ENCODE results near the gene C2orf78. TPM values are rescaled to one million over a fixed set of nuclear protein-coding genes. Genes with fewer than 3 reads are reported as not detected.

Gene C2orf78
- total RNA-seq, 2 experiments from 2014 or later = not detected

DNA sequence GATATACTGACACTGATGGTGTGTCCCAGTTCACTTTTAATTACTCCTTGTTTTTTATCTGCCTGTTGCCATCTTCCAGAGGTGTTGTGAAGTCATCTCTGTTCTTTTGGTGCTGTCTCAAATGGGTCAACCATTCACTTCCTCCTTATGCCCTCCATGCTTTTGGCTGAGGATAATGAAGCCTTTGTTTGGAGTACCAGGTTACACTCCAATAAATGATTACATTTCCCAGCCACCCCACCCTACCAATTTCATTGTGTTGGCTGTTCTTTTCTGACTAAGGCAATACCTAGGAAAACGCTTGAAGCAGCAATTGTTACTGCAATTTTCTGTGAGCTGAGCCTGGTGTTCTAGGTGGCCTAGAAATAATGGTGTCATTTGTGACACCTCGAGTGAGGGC is 79.0 kb downstream of the C2orf78 start:
- ChIA-PET CTCF (no interaction called here), POLR2A (no interaction called here)
- no peaks in the 10 kb centered on the region for H3K9me3 ChIP-seq (ENCODE audit: control insufficient read depth in 1 of 2, insufficient read depth in 1 of 2, low read length in 2 of 2)
- H3K36me3 ChIP-seq (ENCODE audit: insufficient read depth, low read length) = peaks cover 82% of the 10 kb centered on the region
- no peak for ATAC-seq (ENCODE audit: poor library complexity)
- H3K9me3 Mint-ChIP-seq = no peaks in the 10 kb centered on the region
- no peaks in the 10 kb centered on the region for H3K4me1 ChIP-seq (ENCODE audit: insufficient read depth, low read length)
- no peak for DNase-seq
- peaks cover 51% of the 10 kb centered on the region for H3K36me3 Mint-ChIP-seq (ENCODE audit: low read depth)
- intact Hi-C loops (cut with DNase I, micrococcal nuclease) = no loop called here
- H3K27me3 Mint-ChIP-seq = no peaks in the 10 kb centered on the region
- no peak overlapping the region for H3K27ac Mint-ChIP-seq
- H3K4me3 ChIP-seq (ENCODE audit: low read length) = no peak overlapping the region
- no peak overlapping the region for H3K4me3 Mint-ChIP-seq
- H3K27ac ChIP-seq (ENCODE audit: low read depth in 1 of 2, low read length in 2 of 2) = no peak overlapping the region
- no peaks in the 10 kb centered on the region for H3K4me1 Mint-ChIP-seq (ENCODE audit: low read depth)
- H3K27me3 ChIP-seq (ENCODE audit: control insufficient read depth in 1 of 2, insufficient read depth in 2 of 2, low read length in 2 of 2) = no peaks in the 10 kb centered on the region
- TF ChIP-seq, protein P1, sequence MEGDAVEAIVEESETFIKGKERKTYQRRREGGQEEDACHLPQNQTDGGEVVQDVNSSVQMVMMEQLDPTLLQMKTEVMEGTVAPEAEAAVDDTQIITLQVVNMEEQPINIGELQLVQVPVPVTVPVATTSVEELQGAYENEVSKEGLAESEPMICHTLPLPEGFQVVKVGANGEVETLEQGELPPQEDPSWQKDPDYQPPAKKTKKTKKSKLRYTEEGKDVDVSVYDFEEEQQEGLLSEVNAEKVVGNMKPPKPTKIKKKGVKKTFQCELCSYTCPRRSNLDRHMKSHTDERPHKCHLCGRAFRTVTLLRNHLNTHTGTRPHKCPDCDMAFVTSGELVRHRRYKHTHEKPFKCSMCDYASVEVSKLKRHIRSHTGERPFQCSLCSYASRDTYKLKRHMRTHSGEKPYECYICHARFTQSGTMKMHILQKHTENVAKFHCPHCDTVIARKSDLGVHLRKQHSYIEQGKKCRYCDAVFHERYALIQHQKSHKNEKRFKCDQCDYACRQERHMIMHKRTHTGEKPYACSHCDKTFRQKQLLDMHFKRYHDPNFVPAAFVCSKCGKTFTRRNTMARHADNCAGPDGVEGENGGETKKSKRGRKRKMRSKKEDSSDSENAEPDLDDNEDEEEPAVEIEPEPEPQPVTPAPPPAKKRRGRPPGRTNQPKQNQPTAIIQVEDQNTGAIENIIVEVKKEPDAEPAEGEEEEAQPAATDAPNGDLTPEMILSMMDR (IDR thresholded peaks at IDR 0.05) = no peak

Other genes with a start within 250 kb of the C2orf78 start
- not detected for gene NAT8, start 141.8 kb upstream of the C2orf78 start, total RNA-seq
- 10 to 100 TPM; 16.1 to 18.2 TPM for gene TPRKB, start 46.8 kb upstream of the C2orf78 start, total RNA-seq
- gene DUSP11, start 4.1 kb upstream of the C2orf78 start, total RNA-seq = 10 to 100 TPM; 57.1 to 61.5 TPM
- 10 to 100 TPM; 11.3 to 13.8 TPM for gene STAMBP, start 44.8 kb downstream of the C2orf78 start, total RNA-seq
- gene ACTG2, start 108.8 kb downstream of the C2orf78 start, total RNA-seq = not detected
- gene DGUOK, start 142.7 kb downstream of the C2orf78 start, total RNA-seq = 10 to 100 TPM; 30.5 to 32.0 TPM
- 10 to 100 TPM; 22.2 to 24.1 TPM for gene TET3, start 200.7 kb downstream of the C2orf78 start, total RNA-seq

Data from CD4-positive, alpha-beta T cell (primary cell).